Lung (tissue), 12 donors: ENCODE results near the gene AFDN. TPM values are rescaled to one million over a fixed set of nuclear protein-coding genes. Genes with fewer than 3 reads are reported as not detected.
A peak's percentile ranks its signal among the peaks of the same experiment; 100 is the strongest.

Source experiments
- ATAC-seq: fragments of 200-7000 bp; cut with Tn5 transposase; one replicate; pipeline ENCODE4 v1.9.1; 2020; ENCODE audit warnings: moderate number of reproducible peaks; ENCODE audit not compliant: insufficient read depth, low FRiP score
- DNase-seq, 3 donors: peaks; one replicate each; pipeline ENCODE4 v3.0.0-alpha.2; 2013 to 2017
- H3K27ac ChIP-seq, 2 donors: one replicate each; pipeline ENCODE4 v1.5.1; 2013; ENCODE audit warnings: mild to moderate bottlenecking in 2 of 2, moderate library complexity in 2 of 2, control low read depth in 1 of 2, inconsistent platforms in 1 of 2, low read depth in 1 of 2, low read length in 1 of 2
- H3K27me3 ChIP-seq, 3 donors: one replicate each; pipeline ENCODE4 v1.5.1; 2013; ENCODE audit warnings: low read length in 2 of 3; ENCODE audit not compliant: control insufficient read depth in 3 of 3, insufficient read depth in 3 of 3
- H3K36me3 ChIP-seq, 4 donors: one replicate each; pipeline ENCODE4 v1.5.1; 2013; ENCODE audit warnings: low read length in 4 of 4, mild to moderate bottlenecking in 1 of 4, moderate library complexity in 1 of 4; ENCODE audit not compliant: control insufficient read depth in 4 of 4, insufficient read depth in 4 of 4
- H3K4me1 ChIP-seq, 5 donors: one replicate each; pipeline ENCODE4 v1.5.1; 2013; ENCODE audit warnings: low read length in 5 of 5, mild to moderate bottlenecking in 2 of 5, moderate library complexity in 1 of 5; ENCODE audit not compliant: control insufficient read depth in 5 of 5, insufficient read depth in 5 of 5
- H3K4me3 ChIP-seq: one replicate; pipeline ENCODE4 v1.5.1; 2013; ENCODE audit warnings: mild to moderate bottlenecking, control low read depth, moderate library complexity
- H3K9ac ChIP-seq, 2 donors: one replicate each; pipeline ENCODE4 v1.5.1; 2013; ENCODE audit warnings: low read length in 2 of 2, control low read depth in 1 of 2; ENCODE audit not compliant: insufficient read depth in 1 of 2
- H3K9me3 ChIP-seq, 4 donors: one replicate each; pipeline ENCODE4 v1.5.1; 2013; ENCODE audit warnings: low read length in 3 of 4, mild to moderate bottlenecking in 1 of 4, moderate library complexity in 1 of 4; ENCODE audit not compliant: control insufficient read depth in 4 of 4, insufficient read depth in 3 of 4
- CTCF ChIP-seq: IDR thresholded peaks from 2 replicates; pipeline ENCODE4 v1.5.1; 2012; ENCODE audit warnings: mild to moderate bottlenecking; ENCODE audit errors: control extremely low read depth, extremely low read depth
- WGBS, 2 donors: extraction: QIAGEN DNeasy Blood & Tissue Kit; methylation state at CpG; one replicate each; pipeline ENCODE4 v1.1.7; 2013; 5-methylcytosine and 5-hydroxymethylcytosine counted together
- polyA plus RNA-seq, 2 donors: library from polyadenylated mRNA; stranded (reverse); fragments of 200-250 nt; gene quantifications; one replicate each; pipeline ENCODE4 v1.2.1, GENCODE V29; 2013
- total RNA-seq, 2 donors: library from RNA; depleted of rRNA in 1 of 2; stranded (reverse); fragments of >200 nt in 1 of 2; gene quantifications; one replicate each; pipeline ENCODE4 v1.2.1, GENCODE V29; 2014 to 2021
- donor health status: control.
- donor health status: control.
- donor health status: Bipolar disorder and iron deficiency.
- donor health status: healthy.
- donor health status: DM: yes; HTN: yes; CAD: no.

Gene AFDN
- total and polyA plus RNA-seq, 4 donors, result 47.6 to 407 (median 117) TPM

- H3K9ac ChIP-seq, result no peak overlapping the region
- DNase-seq, result no peak
- peaks cover 7 to 22% (median 15%) of the 10 kb centered on the region in 4 donors for H3K36me3 ChIP-seq
- WGBS, 2 donors, result 79 to 80% methylated on average over 8 of the region's 8 CpGs
- no peaks in the 10 kb centered on the region for H3K27me3 ChIP-seq
- no peak for TF ChIP-seq CTCF
- peaks cover 0 to 4% (median 0%) of the 10 kb centered on the region in 5 donors for H3K4me1 ChIP-seq
- peak overlapping the region in 1 of 2 donors; percentile 40 for H3K27ac ChIP-seq
- no peaks in the 10 kb centered on the region for H3K9me3 ChIP-seq
- ATAC-seq, result no peak
- no peak overlapping the region for H3K4me3 ChIP-seq
Observed at GRCh38 chr6:167866642-167867041, 39.9 kb downstream of the AFDN start.

GRCh38 chr6:167870321-167870720 is 43.6 kb downstream of the AFDN start:
- no peak for ATAC-seq
- H3K9me3 ChIP-seq, result no peaks in the 10 kb centered on the region
- H3K9ac ChIP-seq, result no peak overlapping the region
- no peak for DNase-seq
- no peak overlapping the region for H3K27ac ChIP-seq
- no peaks in the 10 kb centered on the region for H3K27me3 ChIP-seq
- WGBS, 2 donors, result 56 to 73% methylated on average over 3 of the region's 3 CpGs
- peaks cover 0 to 3% (median 0%) of the 10 kb centered on the region in 5 donors for H3K4me1 ChIP-seq
- peaks cover 9 to 39% (median 23%) of the 10 kb centered on the region in 4 donors for H3K36me3 ChIP-seq
- H3K4me3 ChIP-seq, result no peak overlapping the region
- TF ChIP-seq CTCF, result no peak

- no peaks in the 10 kb centered on the region for H3K9me3 ChIP-seq
- TF ChIP-seq CTCF, result no peak
- peaks cover 8 to 46% (median 20%) of the 10 kb centered on the region in 4 donors for H3K36me3 ChIP-seq
- H3K4me1 ChIP-seq, result peaks cover 0 to 3% (median 0%) of the 10 kb centered on the region in 5 donors
- H3K27me3 ChIP-seq, result no peaks in the 10 kb centered on the region
- no peak overlapping the region for H3K27ac ChIP-seq
- 94 to 96% methylated on average over 2 of the region's 2 CpGs for WGBS, 2 donors
- no peak overlapping the region for H3K4me3 ChIP-seq
- H3K9ac ChIP-seq, result no peak overlapping the region
- ATAC-seq (no peak), DNase-seq (no peak)
Observed at GRCh38 chr6:167872538-167873210, 46.0 kb downstream of the AFDN start.
